HepG2 (cell line): ENCODE measurements around the gene NOTUM. TPM values are rescaled to one million over a fixed set of nuclear protein-coding genes. Genes with fewer than 3 reads are reported as not detected.

Source experiments
- ADNP ChIP-seq: sonication (generic); formaldehyde crosslinking; IDR thresholded peaks from 2 replicates; pipeline ENCODE4 v1.4.0; 2020; ENCODE audit warnings: missing genetic modification reagents
- AGO1 ChIP-seq: fragments of 200-400 bp; formaldehyde crosslinking; IDR thresholded peaks from 2 replicates; pipeline ENCODE4 v1.6.1; 2017; ENCODE audit warnings: mild to moderate bottlenecking, low read depth, low read length, moderate library complexity; ENCODE audit not compliant: poor library complexity, severe bottlenecking
- FOXC1 ChIP-seq: sonication (generic); formaldehyde crosslinking; IDR thresholded peaks from 2 replicates; pipeline ENCODE4 v1.8.0; 2022; ENCODE audit warnings: mild to moderate bottlenecking, missing genetic modification reagents, borderline replicate concordance
- FOXO1 ChIP-seq: sonication (generic); formaldehyde crosslinking; IDR thresholded peaks from 2 replicates; pipeline ENCODE4 v1.4.0; 2020; ENCODE audit warnings: missing genetic modification reagents
- GABPB1 ChIP-seq: IDR thresholded peaks from 2 replicates; pipeline ENCODE4 v1.6.1; 2016; ENCODE audit warnings: mild to moderate bottlenecking, missing genetic modification reagents, moderate library complexity, missing compliant biosample characterization
- GTF3A ChIP-seq: sonication (generic); formaldehyde crosslinking; conservative IDR thresholded peaks from 2 replicates; pipeline ENCODE4 v1.4.0; 2020; ENCODE audit warnings: mild to moderate bottlenecking, missing genetic modification reagents
- HOXA9 ChIP-seq: sonication (generic); formaldehyde crosslinking; IDR thresholded peaks from 2 replicates; pipeline ENCODE4 v1.8.1; 2022; ENCODE audit warnings: missing genetic modification reagents, mild to moderate bottlenecking, moderate library complexity, borderline replicate concordance
- MTA3 ChIP-seq: sonication (generic); formaldehyde crosslinking; IDR thresholded peaks from 2 replicates; pipeline ENCODE4 v1.4.0; 2020; ENCODE audit warnings: missing genetic modification reagents
- NFKBIZ ChIP-seq: IDR thresholded peaks from 2 replicates; pipeline ENCODE4 v1.6.1; 2018; ENCODE audit warnings: missing genetic modification reagents, missing compliant biosample characterization
- RAD21 ChIP-seq: fragments of 450-650 bp; formaldehyde crosslinking; IDR thresholded peaks from 2 replicates; pipeline ENCODE4 v1.5.0; 2020; ENCODE audit warnings: mild to moderate bottlenecking
- RBM39 ChIP-seq: fragments of 200-400 bp; formaldehyde crosslinking; IDR thresholded peaks from one replicate; pipeline ENCODE4 v1.6.1; 2018; ENCODE audit warnings: antibody characterized with exemption, mild to moderate bottlenecking, low read depth, low read length; ENCODE audit not compliant: poor library complexity, severe bottlenecking
- SIN3A ChIP-seq: IDR thresholded peaks from 2 replicates; pipeline ENCODE4 v1.6.1; 2011; ENCODE audit warnings: low read depth, mild to moderate bottlenecking, control low read depth, low read length, borderline replicate concordance
- SKI ChIP-seq: fragments of 450-650 bp; IDR thresholded peaks from one replicate; pipeline ENCODE4 v1.6.1; 2018; ENCODE audit warnings: mild to moderate bottlenecking; ENCODE audit not compliant: partially characterized antibody
- SRSF1 ChIP-seq: fragments of 200-400 bp; formaldehyde crosslinking; optimal IDR thresholded peaks from 2 replicates; pipeline ENCODE3; 2017; ENCODE audit warnings: mild to moderate bottlenecking, low read depth, low read length, moderate library complexity
- SSRP1 ChIP-seq: IDR thresholded peaks from 2 replicates; pipeline ENCODE4 v1.6.1; 2016; ENCODE audit warnings: control low read depth
- XRCC5 ChIP-seq: fragments of 200-400 bp; formaldehyde crosslinking; optimal IDR thresholded peaks from 2 replicates; pipeline ENCODE3; 2017; ENCODE audit warnings: mild to moderate bottlenecking, low read length
- ZEB1 ChIP-seq: IDR thresholded peaks from 2 replicates; pipeline ENCODE4 v1.6.1; 2012; ENCODE audit warnings: mild to moderate bottlenecking, low read depth, inconsistent platforms; ENCODE audit not compliant: insufficient replicate concordance
- ZIK1 ChIP-seq: sonication (generic); formaldehyde crosslinking; IDR thresholded peaks from 2 replicates; pipeline ENCODE4 v1.5.0; 2020; ENCODE audit warnings: mild to moderate bottlenecking, low read depth, missing genetic modification reagents, borderline replicate concordance
- ZKSCAN5 ChIP-seq: sonication (generic); formaldehyde crosslinking; IDR thresholded peaks from 2 replicates; pipeline ENCODE4 v1.5.1; 2020; ENCODE audit warnings: mild to moderate bottlenecking, missing genetic modification reagents
- ZMYM4 ChIP-seq: sonication (generic); formaldehyde crosslinking; IDR thresholded peaks from 2 replicates; pipeline ENCODE4 v1.8.1; 2023; ENCODE audit warnings: mild to moderate bottlenecking, missing genetic modification reagents
- ZNF333 ChIP-seq: sonication (generic); formaldehyde crosslinking; IDR thresholded peaks from 2 replicates; pipeline ENCODE4 v1.4.0; 2020; ENCODE audit warnings: mild to moderate bottlenecking, missing genetic modification reagents, borderline replicate concordance
- ZNF550 ChIP-seq: sonication (generic); formaldehyde crosslinking; IDR thresholded peaks from 2 replicates; pipeline ENCODE4 v1.4.0; 2020; ENCODE audit warnings: mild to moderate bottlenecking, missing genetic modification reagents, borderline replicate concordance
- ZNF567 ChIP-seq: sonication (generic); formaldehyde crosslinking; IDR thresholded peaks from 2 replicates; pipeline ENCODE4 v1.8.1; 2023; ENCODE audit warnings: mild to moderate bottlenecking, missing genetic modification reagents, borderline replicate concordance
- ZNF747 ChIP-seq: sonication (generic); formaldehyde crosslinking; IDR thresholded peaks from 2 replicates; pipeline ENCODE4 v1.8.1; 2023; ENCODE audit warnings: missing genetic modification reagents, mild to moderate bottlenecking, borderline replicate concordance
- ZNF75D ChIP-seq: sonication (generic); formaldehyde crosslinking; IDR thresholded peaks from 2 replicates; pipeline ENCODE4 v1.8.1; 2023; ENCODE audit warnings: missing genetic modification reagents, mild to moderate bottlenecking, borderline replicate concordance
- polyA plus RNA-seq, 8 experiments: library from polyadenylated mRNA; depleted of rRNA in 3 of 8; stranded (reverse) in 7 of 8; unstranded in 1 of 8; fragments of >200 nt; fragmentation: Illumina TruSeq in 4 of 8; extraction: Trizol in 4 of 8; gene quantifications; 2 replicates each; pipeline versions ENCODE4 v1.2.1 to v1.2.3, GENCODE V29; 2011 to 2016; ENCODE audit warnings: low read depth in 4 of 8, missing spikeins in 1 of 8, mixed read lengths in 1 of 8; ENCODE audit not compliant: insufficient read depth in 1 of 8
- total RNA-seq, 5 experiments: library from RNA; depleted of rRNA; stranded (reverse); fragments of >200 nt; fragmentation: Illumina TruSeq; extraction: Trizol; gene quantifications; 2 replicates each; pipeline ENCODE4 v1.2.3, GENCODE V29; 2016; ENCODE audit warnings: low read depth in 1 of 5
- TF ChIP-seq, protein P1 (sequence below): sonication (generic); formaldehyde crosslinking; IDR thresholded peaks from 2 replicates; pipeline ENCODE4 v1.5.1; 2020; ENCODE audit warnings: missing genetic modification reagents, mild to moderate bottlenecking, borderline replicate concordance
- TF ChIP-seq, protein P2 (sequence below): sonication (generic); formaldehyde crosslinking; conservative IDR thresholded peaks from 2 replicates; pipeline ENCODE4 v1.4.0; 2020; ENCODE audit warnings: missing genetic modification reagents

The NOTUM gene
- total and polyA plus RNA-seq, 2 of the 13 experiments (the other 11 are each of a cell fraction or from before 2014, with no cell fraction given), result 150 to 160 TPM

DNA sequence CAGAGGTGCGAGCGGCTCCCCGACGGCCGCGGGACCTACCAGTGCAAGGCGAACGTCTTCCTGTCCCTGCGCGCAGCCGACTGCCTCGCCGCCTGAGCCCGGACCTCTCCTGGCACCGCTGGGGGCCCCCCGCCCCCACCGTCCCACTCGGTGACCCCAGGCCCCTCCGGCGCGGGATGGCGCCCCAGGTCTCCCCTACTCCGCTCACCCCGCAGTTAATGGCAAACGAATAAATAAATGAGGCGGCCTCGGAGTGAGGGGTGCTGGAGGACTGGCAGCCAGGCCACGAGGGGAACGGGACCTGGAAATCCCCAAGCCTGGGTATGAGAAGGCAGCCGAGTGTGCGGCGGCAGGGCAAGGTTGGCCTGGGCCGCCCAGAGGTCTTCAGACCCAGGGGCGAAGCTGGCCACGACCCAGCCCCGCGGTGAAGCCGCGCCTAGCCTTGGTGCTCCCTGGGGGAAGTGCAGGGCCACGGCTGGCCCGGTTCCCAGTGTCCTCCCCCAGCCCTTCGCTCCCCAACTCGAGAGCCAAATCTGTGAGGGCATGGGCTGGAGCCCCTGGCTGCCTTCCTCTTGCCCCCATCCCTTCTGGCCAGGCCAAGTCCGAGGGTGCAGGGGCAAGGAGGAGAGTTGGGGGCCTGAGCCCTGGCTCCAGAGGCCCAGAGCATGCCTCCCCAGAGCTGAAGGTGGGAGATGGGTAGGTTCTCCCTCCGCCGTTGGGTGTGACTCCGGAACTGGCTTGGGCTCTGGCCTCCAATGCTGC is 58.2 kb downstream of the NOTUM start (continued):
- TF ChIP-seq, protein P1, sequence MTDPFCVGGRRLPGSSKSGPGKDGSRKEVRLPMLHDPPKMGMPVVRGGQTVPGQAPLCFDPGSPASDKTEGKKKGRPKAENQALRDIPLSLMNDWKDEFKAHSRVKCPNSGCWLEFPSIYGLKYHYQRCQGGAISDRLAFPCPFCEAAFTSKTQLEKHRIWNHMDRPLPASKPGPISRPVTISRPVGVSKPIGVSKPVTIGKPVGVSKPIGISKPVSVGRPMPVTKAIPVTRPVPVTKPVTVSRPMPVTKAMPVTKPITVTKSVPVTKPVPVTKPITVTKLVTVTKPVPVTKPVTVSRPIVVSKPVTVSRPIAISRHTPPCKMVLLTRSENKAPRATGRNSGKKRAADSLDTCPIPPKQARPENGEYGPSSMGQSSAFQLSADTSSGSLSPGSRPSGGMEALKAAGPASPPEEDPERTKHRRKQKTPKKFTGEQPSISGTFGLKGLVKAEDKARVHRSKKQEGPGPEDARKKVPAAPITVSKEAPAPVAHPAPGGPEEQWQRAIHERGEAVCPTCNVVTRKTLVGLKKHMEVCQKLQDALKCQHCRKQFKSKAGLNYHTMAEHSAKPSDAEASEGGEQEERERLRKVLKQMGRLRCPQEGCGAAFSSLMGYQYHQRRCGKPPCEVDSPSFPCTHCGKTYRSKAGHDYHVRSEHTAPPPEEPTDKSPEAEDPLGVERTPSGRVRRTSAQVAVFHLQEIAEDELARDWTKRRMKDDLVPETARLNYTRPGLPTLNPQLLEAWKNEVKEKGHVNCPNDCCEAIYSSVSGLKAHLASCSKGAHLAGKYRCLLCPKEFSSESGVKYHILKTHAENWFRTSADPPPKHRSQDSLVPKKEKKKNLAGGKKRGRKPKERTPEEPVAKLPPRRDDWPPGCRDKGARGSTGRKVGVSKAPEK, result no peak
- TF ChIP-seq ZEB1 (no peak), SKI (no peak), SSRP1 (peak; percentile 63; the same call in 1 of the 2 replicates), ZMYM4 (CRISPR knock-in tag) (no peak), SIN3A (no peak), RBM39 (peak; percentile 78), AGO1 (no peak), SRSF1 (peak; percentile 12), ZNF550 (CRISPR knock-in tag) (no peak; the same call in 1 of the 2 replicates), GABPB1 (peak; percentile 59; the same call in 1 of the 2 replicates), MTA3 (CRISPR knock-in tag) (no peak), ZIK1 (CRISPR knock-in tag) (no peak), HOXA9 (no peak; the same call in 1 of the 2 replicates), GTF3A (no peak), ZNF747 (CRISPR knock-in tag) (peak; percentile 32; the same call in 1 of the 2 replicates), RAD21 (CRISPR knock-in tag) (no peak; the same call in 1 of the 2 replicates), ZNF75D (CRISPR knock-in tag) (no peak), ZNF333 (CRISPR knock-in tag) (no peak), ADNP (CRISPR knock-in tag) (no peak), ZNF567 (CRISPR knock-in tag) (no peak), ZKSCAN5 (CRISPR knock-in tag) (no peak; the same call in 1 of the 2 replicates), FOXO1 (CRISPR knock-in tag) (no peak), NFKBIZ (no peak), XRCC5 (no peak), FOXC1 (CRISPR knock-in tag) (no peak)
- TF ChIP-seq, protein P2, sequence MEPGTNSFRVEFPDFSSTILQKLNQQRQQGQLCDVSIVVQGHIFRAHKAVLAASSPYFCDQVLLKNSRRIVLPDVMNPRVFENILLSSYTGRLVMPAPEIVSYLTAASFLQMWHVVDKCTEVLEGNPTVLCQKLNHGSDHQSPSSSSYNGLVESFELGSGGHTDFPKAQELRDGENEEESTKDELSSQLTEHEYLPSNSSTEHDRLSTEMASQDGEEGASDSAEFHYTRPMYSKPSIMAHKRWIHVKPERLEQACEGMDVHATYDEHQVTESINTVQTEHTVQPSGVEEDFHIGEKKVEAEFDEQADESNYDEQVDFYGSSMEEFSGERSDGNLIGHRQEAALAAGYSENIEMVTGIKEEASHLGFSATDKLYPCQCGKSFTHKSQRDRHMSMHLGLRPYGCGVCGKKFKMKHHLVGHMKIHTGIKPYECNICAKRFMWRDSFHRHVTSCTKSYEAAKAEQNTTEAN (CRISPR knock-in tag), result no peak
